IMR-90 (cell line): ENCODE data around the gene SPATA3.

Experiments
- RFX5 ChIP-seq: IDR thresholded peaks from 2 replicates; pipeline ENCODE4 v1.8.0; 2012; ENCODE audit warnings: low read depth, mild to moderate bottlenecking, low read length, moderate library complexity
- TF ChIP-seq, protein P1 (sequence below): conservative IDR thresholded peaks from 2 replicates; pipeline ENCODE4 v1.5.1; 2012; ENCODE audit warnings: mild to moderate bottlenecking, low read depth, low read length, improper control_type of control experiment

DNA sequence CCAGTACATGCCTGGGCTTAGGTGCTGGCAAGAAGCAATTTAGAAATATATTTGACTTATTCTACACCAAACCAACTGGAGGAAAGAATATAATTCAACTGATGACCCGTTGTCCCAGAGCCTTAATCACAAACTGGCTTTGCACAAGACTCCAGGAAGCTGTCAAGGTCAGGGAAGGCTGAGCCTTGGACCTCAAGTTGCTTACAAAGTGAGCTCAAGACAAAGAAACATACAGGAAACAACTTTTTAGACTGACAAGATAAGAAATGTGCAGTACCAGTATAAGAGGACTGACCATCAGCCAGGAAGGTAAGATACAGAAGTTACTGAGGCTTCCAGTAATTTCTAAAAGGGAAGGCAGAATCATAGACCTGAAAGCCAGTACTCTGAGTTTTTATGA lies 35.9 kb upstream of the SPATA3 start:
- TF ChIP-seq, protein P1, sequence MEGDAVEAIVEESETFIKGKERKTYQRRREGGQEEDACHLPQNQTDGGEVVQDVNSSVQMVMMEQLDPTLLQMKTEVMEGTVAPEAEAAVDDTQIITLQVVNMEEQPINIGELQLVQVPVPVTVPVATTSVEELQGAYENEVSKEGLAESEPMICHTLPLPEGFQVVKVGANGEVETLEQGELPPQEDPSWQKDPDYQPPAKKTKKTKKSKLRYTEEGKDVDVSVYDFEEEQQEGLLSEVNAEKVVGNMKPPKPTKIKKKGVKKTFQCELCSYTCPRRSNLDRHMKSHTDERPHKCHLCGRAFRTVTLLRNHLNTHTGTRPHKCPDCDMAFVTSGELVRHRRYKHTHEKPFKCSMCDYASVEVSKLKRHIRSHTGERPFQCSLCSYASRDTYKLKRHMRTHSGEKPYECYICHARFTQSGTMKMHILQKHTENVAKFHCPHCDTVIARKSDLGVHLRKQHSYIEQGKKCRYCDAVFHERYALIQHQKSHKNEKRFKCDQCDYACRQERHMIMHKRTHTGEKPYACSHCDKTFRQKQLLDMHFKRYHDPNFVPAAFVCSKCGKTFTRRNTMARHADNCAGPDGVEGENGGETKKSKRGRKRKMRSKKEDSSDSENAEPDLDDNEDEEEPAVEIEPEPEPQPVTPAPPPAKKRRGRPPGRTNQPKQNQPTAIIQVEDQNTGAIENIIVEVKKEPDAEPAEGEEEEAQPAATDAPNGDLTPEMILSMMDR: no peak
- TF ChIP-seq RFX5: no peak
